HepG2 (cell line): ENCODE results near the gene NARS2. TPM values are rescaled to one million over a fixed set of nuclear protein-coding genes. Genes with fewer than 3 reads are reported as not detected.
A peak's percentile ranks its signal among the peaks of the same experiment; 100 is the strongest.

Experiments
- CBX1 ChIP-seq: IDR thresholded peaks from one replicate; pipeline ENCODE4 v1.6.1; 2016; ENCODE audit warnings: antibody characterized with exemption, low read depth
- CBX2 ChIP-seq, 2 experiments: fragments of 200-600 bp in 1 of 2; sonication (generic); formaldehyde crosslinking in 1 of 2; IDR thresholded peaks; 2 replicates each; pipeline versions ENCODE4 v1.7.0 to v1.8.1; 2018 to 2022; ENCODE audit warnings: low read depth in 2 of 2, low read length in 1 of 2, mild to moderate bottlenecking in 1 of 2, missing genetic modification reagents in 1 of 2
- FOXC1 ChIP-seq: sonication (generic); formaldehyde crosslinking; IDR thresholded peaks from 2 replicates; pipeline ENCODE4 v1.8.0; 2022; ENCODE audit warnings: mild to moderate bottlenecking, missing genetic modification reagents, borderline replicate concordance
- FOXO4 ChIP-seq: sonication (generic); formaldehyde crosslinking; conservative IDR thresholded peaks from 2 replicates; pipeline ENCODE4 v1.8.1; 2023; ENCODE audit warnings: missing genetic modification reagents
- IRX3 ChIP-seq: sonication (generic); formaldehyde crosslinking; IDR thresholded peaks from 2 replicates; pipeline ENCODE4 v1.8.1; 2023; ENCODE audit warnings: mild to moderate bottlenecking, low read depth, missing genetic modification reagents, borderline replicate concordance
- KAT8 ChIP-seq: IDR thresholded peaks from 2 replicates; pipeline ENCODE4 v1.6.1; 2016; ENCODE audit warnings: missing genetic modification reagents, missing compliant biosample characterization
- SKI ChIP-seq: fragments of 450-650 bp; IDR thresholded peaks from one replicate; pipeline ENCODE4 v1.6.1; 2018; ENCODE audit warnings: mild to moderate bottlenecking; ENCODE audit not compliant: partially characterized antibody
- SMAD3 ChIP-seq: sonication (generic); formaldehyde crosslinking; IDR thresholded peaks from 2 replicates; pipeline ENCODE4 v1.4.0; 2020; ENCODE audit warnings: missing genetic modification reagents
- SP1 ChIP-seq, 2 experiments: fragments of 450-650 bp in 1 of 2; sonication (generic) in 1 of 2; formaldehyde crosslinking in 1 of 2; IDR thresholded peaks; 2 replicates each; pipeline versions ENCODE4 v1.4.0 to v1.6.1; 2016 to 2020; ENCODE audit warnings: missing genetic modification reagents in 1 of 2
- TARDBP ChIP-seq: sonication (generic); formaldehyde crosslinking; IDR thresholded peaks from 2 replicates; pipeline ENCODE4 v1.8.0; 2022; ENCODE audit warnings: mild to moderate bottlenecking, missing genetic modification reagents
- TP53 ChIP-seq: sonication (generic); formaldehyde crosslinking; conservative IDR thresholded peaks from 2 replicates; pipeline ENCODE4 v1.4.0; 2020; ENCODE audit warnings: missing genetic modification reagents
- ZNF136 ChIP-seq: sonication (generic); formaldehyde crosslinking; IDR thresholded peaks from 2 replicates; pipeline ENCODE4 v1.8.1; 2022; ENCODE audit warnings: low read depth, mild to moderate bottlenecking, moderate library complexity, missing genetic modification reagents
- ZNF431 ChIP-seq: sonication (generic); formaldehyde crosslinking; IDR thresholded peaks from 2 replicates; pipeline ENCODE4 v1.9.0; 2022; ENCODE audit warnings: missing genetic modification reagents, low read depth, mild to moderate bottlenecking, borderline replicate concordance
- polyA plus RNA-seq, 8 experiments: library from polyadenylated mRNA; depleted of rRNA in 3 of 8; stranded (reverse) in 7 of 8; unstranded in 1 of 8; fragments of >200 nt; fragmentation: Illumina TruSeq in 4 of 8; extraction: Trizol in 4 of 8; gene quantifications; 2 replicates each; pipeline versions ENCODE4 v1.2.1 to v1.2.3, GENCODE V29; 2011 to 2016; ENCODE audit warnings: low read depth in 4 of 8, missing spikeins in 1 of 8, mixed read lengths in 1 of 8; ENCODE audit not compliant: insufficient read depth in 1 of 8
- total RNA-seq, 5 experiments: library from RNA; depleted of rRNA; stranded (reverse); fragments of >200 nt; fragmentation: Illumina TruSeq; extraction: Trizol; gene quantifications; 2 replicates each; pipeline ENCODE4 v1.2.3, GENCODE V29; 2016; ENCODE audit warnings: low read depth in 1 of 5
- TF ChIP-seq, protein P1 (sequence below), 2 experiments: sonication (generic) in 1 of 2; formaldehyde crosslinking in 1 of 2; IDR thresholded peaks; 2 replicates each; pipeline versions ENCODE4 v1.6.1 to v1.9.0; 2014 to 2022; ENCODE audit warnings: antibody characterized with exemption in 1 of 2, borderline replicate concordance in 1 of 2, inconsistent platforms in 1 of 2, low read depth in 1 of 2, missing genetic modification reagents in 1 of 2
- TF ChIP-seq, protein P2 (sequence below): sonication (generic); formaldehyde crosslinking; IDR thresholded peaks from 2 replicates; pipeline ENCODE4 v1.4.0; 2020; ENCODE audit warnings: missing genetic modification reagents

Gene NARS2
- total and polyA plus RNA-seq, 2 of the 13 experiments (the other 11 are each of a cell fraction or from before 2014, with no cell fraction given) = 45.9 to 65.0 TPM

- TF ChIP-seq, protein P1, sequence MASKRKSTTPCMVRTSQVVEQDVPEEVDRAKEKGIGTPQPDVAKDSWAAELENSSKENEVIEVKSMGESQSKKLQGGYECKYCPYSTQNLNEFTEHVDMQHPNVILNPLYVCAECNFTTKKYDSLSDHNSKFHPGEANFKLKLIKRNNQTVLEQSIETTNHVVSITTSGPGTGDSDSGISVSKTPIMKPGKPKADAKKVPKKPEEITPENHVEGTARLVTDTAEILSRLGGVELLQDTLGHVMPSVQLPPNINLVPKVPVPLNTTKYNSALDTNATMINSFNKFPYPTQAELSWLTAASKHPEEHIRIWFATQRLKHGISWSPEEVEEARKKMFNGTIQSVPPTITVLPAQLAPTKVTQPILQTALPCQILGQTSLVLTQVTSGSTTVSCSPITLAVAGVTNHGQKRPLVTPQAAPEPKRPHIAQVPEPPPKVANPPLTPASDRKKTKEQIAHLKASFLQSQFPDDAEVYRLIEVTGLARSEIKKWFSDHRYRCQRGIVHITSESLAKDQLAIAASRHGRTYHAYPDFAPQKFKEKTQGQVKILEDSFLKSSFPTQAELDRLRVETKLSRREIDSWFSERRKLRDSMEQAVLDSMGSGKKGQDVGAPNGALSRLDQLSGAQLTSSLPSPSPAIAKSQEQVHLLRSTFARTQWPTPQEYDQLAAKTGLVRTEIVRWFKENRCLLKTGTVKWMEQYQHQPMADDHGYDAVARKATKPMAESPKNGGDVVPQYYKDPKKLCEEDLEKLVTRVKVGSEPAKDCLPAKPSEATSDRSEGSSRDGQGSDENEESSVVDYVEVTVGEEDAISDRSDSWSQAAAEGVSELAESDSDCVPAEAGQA (IDR thresholded peaks at IDR 0.05; ENCODE audit: low read depth) = no peak
- TF ChIP-seq, protein P1 (CRISPR knock-in tag; IDR thresholded peaks at IDR 0.05; ENCODE audit: borderline replicate concordance) = no peak
- TF ChIP-seq SP1 (IDR thresholded peaks at IDR 0.05) (no peak), SP1 (CRISPR knock-in tag; IDR thresholded peaks at IDR 0.05) (no peak), KAT8 (CRISPR knock-in tag) (no peak; the same call in 1 of the 2 replicates), CBX2 (IDR thresholded peaks at IDR 0.05; ENCODE audit: low read depth, low read length) (no peak), CBX2 (CRISPR knock-in tag; IDR thresholded peaks at IDR 0.05; ENCODE audit: low read depth) (no peak), CBX1 (no peak), ZNF431 (no peak), ZNF136 (0 out of 2 replicates have a peak, but pooled peaks have one; percentile 39), TP53 (no peak), SMAD3 (no peak), TARDBP (CRISPR knock-in tag) (no peak), FOXC1 (no peak), SKI (no peak), FOXO4 (no peak), IRX3 (CRISPR knock-in tag) (no peak)
- TF ChIP-seq, protein P2, sequence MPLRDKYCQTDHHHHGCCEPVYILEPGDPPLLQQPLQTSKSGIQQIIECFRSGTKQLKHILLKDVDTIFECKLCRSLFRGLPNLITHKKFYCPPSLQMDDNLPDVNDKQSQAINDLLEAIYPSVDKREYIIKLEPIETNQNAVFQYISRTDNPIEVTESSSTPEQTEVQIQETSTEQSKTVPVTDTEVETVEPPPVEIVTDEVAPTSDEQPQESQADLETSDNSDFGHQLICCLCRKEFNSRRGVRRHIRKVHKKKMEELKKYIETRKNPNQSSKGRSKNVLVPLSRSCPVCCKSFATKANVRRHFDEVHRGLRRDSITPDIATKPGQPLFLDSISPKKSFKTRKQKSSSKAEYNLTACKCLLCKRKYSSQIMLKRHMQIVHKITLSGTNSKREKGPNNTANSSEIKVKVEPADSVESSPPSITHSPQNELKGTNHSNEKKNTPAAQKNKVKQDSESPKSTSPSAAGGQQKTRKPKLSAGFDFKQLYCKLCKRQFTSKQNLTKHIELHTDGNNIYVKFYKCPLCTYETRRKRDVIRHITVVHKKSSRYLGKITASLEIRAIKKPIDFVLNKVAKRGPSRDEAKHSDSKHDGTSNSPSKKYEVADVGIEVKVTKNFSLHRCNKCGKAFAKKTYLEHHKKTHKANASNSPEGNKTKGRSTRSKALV (CRISPR knock-in tag) = no peak
Observed at GRCh38 chr11:78472905-78473304, 101.8 kb downstream of the NARS2 start (continued).
